Activated CD4-positive, alpha-beta memory T cell treated with anti-CD3 and anti-CD28 coated beads for 36 hours (primary cell): Measurements from ENCODE around the gene TIPARP. TPM values are rescaled to one million over a fixed set of nuclear protein-coding genes. Genes with fewer than 3 reads are reported as not detected.
A peak's percentile ranks its signal among the peaks of the same experiment; 100 is the strongest.

Source experiments
- CTCF ChIA-PET: fragments of 350-600 bp; sonication (Branson Sonifier 250); formaldehyde crosslinking; loops from one replicate; lab custom pipeline; 2021; ENCODE audit warnings: antibody characterized with exemption, inconsistent platforms; lab: Charles Lee
- POLR2A ChIA-PET: fragments of 350-600 bp; sonication (Branson Sonifier 250); formaldehyde crosslinking; loops from one replicate; lab custom pipeline; 2021; ENCODE audit warnings: antibody characterized with exemption; lab: Charles Lee
- DNase-seq: peaks from one replicate; pipeline ENCODE4 v3.0.0-alpha.2; 2020
- H3K27ac Mint-ChIP-seq: one replicate; pipeline ENCODE4 v1.8.0; 2021; ENCODE audit warnings: mixed read lengths
- H3K27me3 Mint-ChIP-seq: one replicate; pipeline ENCODE4 v1.8.0; 2021; ENCODE audit warnings: mixed read lengths
- H3K36me3 Mint-ChIP-seq: one replicate; pipeline ENCODE4 v1.8.0; 2021; ENCODE audit warnings: mixed read lengths
- H3K4me1 Mint-ChIP-seq: one replicate; pipeline ENCODE4 v1.8.0; 2021; ENCODE audit warnings: low read depth, mixed read lengths
- H3K4me3 Mint-ChIP-seq: one replicate; pipeline ENCODE4 v1.8.0; 2021; ENCODE audit warnings: mild to moderate bottlenecking, mixed read lengths
- H3K9me3 Mint-ChIP-seq: one replicate; pipeline ENCODE4 v1.8.0; 2021; ENCODE audit warnings: mixed read lengths
- intact Hi-C: fragments of 100-400 bp; cut with micrococcal nuclease; formaldehyde crosslinking; loops from one replicate; pipeline ENCODE4 v1.15.1; 2023
- total RNA-seq, 2 experiments: library from RNA; stranded (reverse); gene quantifications; one replicate each; pipeline ENCODE4 v1.2.3, GENCODE V29; 2021

The TIPARP gene
- total RNA-seq, 2 experiments from 2014 or later, result 15.7 to 17.7 TPM

GRCh38 chr3:156670077-156670476, 4.3 kb upstream of the TIPARP start:
- ChIA-PET CTCF (interaction anchor here (1.2 kb wide), 1 partner anchor 115 kb away, joined by 3 read pairs; the partner anchor contains the start of gene SSR3), POLR2A (interaction anchor here (0.5 to 0.8 kb wide), 3 partner anchors 34 to 491 kb away, joined by 3 read pairs; no protein-coding TSS in a partner anchor)
- H3K36me3 Mint-ChIP-seq, result peaks cover under 1% of the 10 kb centered on the region
- DNase-seq, result no peak
- intact Hi-C loops, result loop anchor here (5.0 to 10.0 kb wide), 2 partner anchors 518 to 815 kb away; partner anchors contain the start of gene SLC33A1
- peaks cover 43% of the 10 kb centered on the region for H3K4me1 Mint-ChIP-seq
- H3K4me3 Mint-ChIP-seq, result no peak overlapping the region
- no peaks in the 10 kb centered on the region for H3K9me3 Mint-ChIP-seq
- no peaks in the 10 kb centered on the region for H3K27me3 Mint-ChIP-seq
- H3K27ac Mint-ChIP-seq, result no peak overlapping the region

- POLR2A ChIA-PET, result interaction anchor here (0.6 to 0.8 kb wide), 2 partner anchors 154 to 490 kb away, joined by 3 read pairs; no protein-coding TSS in a partner anchor
Measured at GRCh38 chr3:156670652-156671051, 3.7 kb upstream of the TIPARP start.

GRCh38 chr3:156673732-156674045, 701 bp upstream of the TIPARP start:
- Mint-ChIP-seq H3K4me3 (peak overlapping the region; percentile 90), H3K27ac (peak overlapping the region; percentile 94), H3K4me1 (peaks cover 40% of the 10 kb centered on the region), H3K36me3 (peaks cover 21% of the 10 kb centered on the region), H3K27me3 (no peaks in the 10 kb centered on the region), H3K9me3 (no peaks in the 10 kb centered on the region)
- no peak for DNase-seq
- ChIA-PET POLR2A (interaction anchor here (0.7 to 1.7 kb wide), 4 partner anchors 9 to 500 kb away, joined by 3 to 8 read pairs (median 4); partner anchors contain the start of gene SSR3), CTCF (interaction anchor here (0.7 to 4.2 kb wide), 16 partner anchors 9 to 521 kb away, joined by 3 to 38 read pairs (median 4); partner anchors contain the start of gene SSR3)
- intact Hi-C loops, result loop anchor here (1.0 to 10.0 kb wide), 11 partner anchors 71 to 819 kb away; partner anchors contain the start of genes CCNL1, SLC33A1 and SSR3

More at GRCh38 chr3:156670652-156671051, 3.7 kb upstream of the TIPARP start:
- no peak overlapping the region for H3K27ac Mint-ChIP-seq
- peaks cover 37% of the 10 kb centered on the region for H3K4me1 Mint-ChIP-seq
- H3K9me3 Mint-ChIP-seq, result no peaks in the 10 kb centered on the region
- CTCF ChIA-PET, result interaction anchor here (0.9 to 1.2 kb wide), 4 partner anchors 15 to 155 kb away, joined by 3 to 5 read pairs (median 4); partner anchors contain the start of gene SSR3
- intact Hi-C loops, result loop anchor here (5.0 to 10.0 kb wide), 2 partner anchors 518 to 816 kb away; partner anchors contain the start of gene SLC33A1
- H3K27me3 Mint-ChIP-seq, result no peaks in the 10 kb centered on the region
- peaks cover 3% of the 10 kb centered on the region for H3K36me3 Mint-ChIP-seq
- no peak for DNase-seq
- no peak overlapping the region for H3K4me3 Mint-ChIP-seq

- Mint-ChIP-seq H3K36me3 (peaks cover 29% of the 10 kb centered on the region), H3K4me3 (peak overlapping the region; percentile 90), H3K9me3 (no peaks in the 10 kb centered on the region), H3K4me1 (peaks cover 40% of the 10 kb centered on the region), H3K27me3 (no peaks in the 10 kb centered on the region), H3K27ac (peak overlapping the region; percentile 94)
- POLR2A ChIA-PET, result interaction anchor here (0.8 to 3.3 kb wide), 12 partner anchors 11 to 500 kb away, joined by 3 to 23 read pairs (median 7); partner anchors contain the start of genes CCNL1 and SSR3
- intact Hi-C loops, result loop anchor here (1.0 to 10.0 kb wide), 11 partner anchors 73 to 820 kb away; partner anchors contain the start of genes CCNL1, SLC33A1 and SSR3
- CTCF ChIA-PET, result interaction anchor here (0.9 to 4.2 kb wide), 19 partner anchors 10 to 481 kb away, joined by 3 to 38 read pairs (median 4); partner anchors contain the start of gene SSR3
- DNase-seq, result peak; percentile 53
Measured at GRCh38 chr3:156674911-156675829, 780 bp downstream of the TIPARP start.

GRCh38 chr3:156675830-156676767, 1.7 kb downstream of the TIPARP start:
- ChIA-PET CTCF (interaction anchor here (0.9 to 4.2 kb wide), 12 partner anchors 9 to 460 kb away, joined by 3 to 38 read pairs (median 5); partner anchors contain the start of gene SSR3), POLR2A (interaction anchor here (0.5 to 3.3 kb wide), 14 partner anchors 10 to 499 kb away, joined by 3 to 23 read pairs (median 6); partner anchors contain the start of genes CCNL1 and SSR3)
- H3K9me3 Mint-ChIP-seq, result no peaks in the 10 kb centered on the region
- H3K4me1 Mint-ChIP-seq, result peaks cover 48% of the 10 kb centered on the region
- DNase-seq, result peak; percentile 47
- H3K27me3 Mint-ChIP-seq, result no peaks in the 10 kb centered on the region
- H3K4me3 Mint-ChIP-seq, result peak overlapping the region; percentile 90
- H3K27ac Mint-ChIP-seq, result peak overlapping the region; percentile 94
- peaks cover 36% of the 10 kb centered on the region for H3K36me3 Mint-ChIP-seq
- intact Hi-C loops, result loop anchor here (2.0 to 10.0 kb wide), 2 partner anchors 113 to 821 kb away; partner anchors contain the start of gene SLC33A1

GRCh38 chr3:156676768-156677479, 2.5 kb downstream of the TIPARP start:
- H3K9me3 Mint-ChIP-seq, result no peaks in the 10 kb centered on the region
- H3K4me1 Mint-ChIP-seq, result peaks cover 55% of the 10 kb centered on the region
- peak; percentile 46 for DNase-seq
- ChIA-PET CTCF (interaction anchor here (0.8 to 4.2 kb wide), 8 partner anchors 12 to 453 kb away, joined by 3 to 22 read pairs (median 5); no protein-coding TSS in a partner anchor), POLR2A (interaction anchor here (0.5 to 3.3 kb wide), 6 partner anchors 25 to 498 kb away, joined by 3 to 23 read pairs (median 6); partner anchors contain the start of genes CCNL1 and SSR3)
- peaks cover 38% of the 10 kb centered on the region for H3K36me3 Mint-ChIP-seq
- intact Hi-C loops, result loop anchor here (1.0 to 10.0 kb wide), 4 partner anchors 8 to 822 kb away; partner anchors contain the start of gene SLC33A1
- peak overlapping the region; percentile 65 for H3K27ac Mint-ChIP-seq
- no peaks in the 10 kb centered on the region for H3K27me3 Mint-ChIP-seq
- H3K4me3 Mint-ChIP-seq, result peak overlapping the region; percentile 90

GRCh38 chr3:156677536-156677935, 3.1 kb downstream of the TIPARP start:
- no peaks in the 10 kb centered on the region for H3K27me3 Mint-ChIP-seq
- H3K4me3 Mint-ChIP-seq, result no peak overlapping the region
- no peak for DNase-seq
- no peaks in the 10 kb centered on the region for H3K9me3 Mint-ChIP-seq
- intact Hi-C loops, result loop anchor here (1.0 to 10.0 kb wide), 4 partner anchors 8 to 823 kb away; partner anchors contain the start of gene SLC33A1
- peaks cover 60% of the 10 kb centered on the region for H3K4me1 Mint-ChIP-seq
- no peak overlapping the region for H3K27ac Mint-ChIP-seq
- ChIA-PET CTCF (interaction anchor here (0.8 to 1.6 kb wide), 4 partner anchors 405 to 460 kb away, joined by 3 to 6 read pairs (median 4); no protein-coding TSS in a partner anchor), POLR2A (interaction anchor here (1.0 kb wide), 1 partner anchor 122 kb away, joined by 3 read pairs; the partner anchor contains the start of gene SSR3)
- peaks cover 40% of the 10 kb centered on the region for H3K36me3 Mint-ChIP-seq

GRCh38 chr3:156678197-156678596, 3.8 kb downstream of the TIPARP start:
- CTCF ChIA-PET, result interaction anchor here (1.0 to 1.8 kb wide), 4 partner anchors 11 to 460 kb away, joined by 3 to 6 read pairs (median 4); partner anchors contain the start of gene SSR3
- no peak for DNase-seq
- Mint-ChIP-seq H3K36me3 (peaks cover 40% of the 10 kb centered on the region), H3K9me3 (no peaks in the 10 kb centered on the region), H3K27me3 (no peaks in the 10 kb centered on the region), H3K4me3 (no peak overlapping the region), H3K27ac (no peak overlapping the region), H3K4me1 (peaks cover 61% of the 10 kb centered on the region)
- POLR2A ChIA-PET, result no interaction called here
- intact Hi-C loops, result loop anchor here (10.0 kb wide), 1 partner anchor 823 kb away; the partner anchor contains the start of gene SLC33A1

GRCh38 chr3:156680243-156680914, 6.0 kb downstream of the TIPARP start:
- POLR2A ChIA-PET, result no interaction called here
- peaks cover 37% of the 10 kb centered on the region for H3K36me3 Mint-ChIP-seq
- no peak overlapping the region for H3K27ac Mint-ChIP-seq
- CTCF ChIA-PET, result interaction anchor here (1.3 to 1.4 kb wide), 2 partner anchors 453 to 457 kb away, joined by 3 to 5 read pairs; no protein-coding TSS in a partner anchor
- H3K27me3 Mint-ChIP-seq, result no peaks in the 10 kb centered on the region
- intact Hi-C loops, result no loop called here
- H3K4me1 Mint-ChIP-seq, result peaks cover 70% of the 10 kb centered on the region
- no peaks in the 10 kb centered on the region for H3K9me3 Mint-ChIP-seq
- no peak overlapping the region for H3K4me3 Mint-ChIP-seq
- DNase-seq, result no peak
